A549 (cell line): Measurements from ENCODE around the gene NOTCH2.
"Not testable (repeated sequence)": the region's sequence is repeated elsewhere in the genome, so short reads cannot be mapped to it uniquely, and the experiment has no call there.

Experiments used
- BHLHE40 ChIP-seq: IDR thresholded peaks from 2 replicates; pipeline ENCODE4 v1.6.1; 2012; ENCODE audit warnings: low read depth, low read length, inconsistent platforms
- CEBPB ChIP-seq, 2 experiments: fragments of >200 bp in 1 of 2; sonication (Bioruptor Twin) in 1 of 2; formaldehyde crosslinking in 1 of 2; IDR thresholded peaks; 2 replicates each; pipeline ENCODE4 v1.6.1; 2012 to 2016
- CTCF ChIP-seq: fragments of >200 bp; sonication (Bioruptor Twin); formaldehyde crosslinking; IDR thresholded peaks from 3 replicates; pipeline ENCODE4 v1.5.1; 2016
- EP300 ChIP-seq, 2 experiments: fragments of >200 bp; sonication (Bioruptor Twin); formaldehyde crosslinking; IDR thresholded peaks; 2 replicates in 1 of 2; 3 replicates in 1 of 2; pipeline ENCODE4 v1.6.1; 2016 to 2017
- HOXA7 ChIP-seq: fragments of 250-450 bp; sonication (Bioruptor Pico); IDR thresholded peaks from 2 replicates; pipeline ENCODE4 v1.5.0; 2020; ENCODE audit warnings: mild to moderate bottlenecking, moderate library complexity
- POLR2A ChIP-seq: IDR thresholded peaks from 2 replicates; pipeline ENCODE4 v1.6.1; 2012; ENCODE audit warnings: mild to moderate bottlenecking, low read length
- POLR2AphosphoS2 ChIP-seq: conservative IDR thresholded peaks from 2 replicates; pipeline ENCODE4 v1.6.1; 2012; ENCODE audit warnings: low read length, improper control_type of control experiment, inconsistent platforms
- RAD21 ChIP-seq, 2 experiments: fragments of >200 bp in 1 of 2; sonication (Bioruptor Twin) in 1 of 2; formaldehyde crosslinking in 1 of 2; IDR thresholded peaks in 1 of 2; conservative IDR thresholded peaks in 1 of 2; 2 replicates in 1 of 2; 3 replicates in 1 of 2; pipeline ENCODE4 v1.6.1; 2012 to 2018; ENCODE audit warnings: inconsistent platforms in 1 of 2
- TFCP2L1 ChIP-seq: fragments of 250-450 bp; sonication (Bioruptor Pico); IDR thresholded peaks from 2 replicates; pipeline ENCODE4 v1.5.0; 2021; ENCODE audit warnings: mild to moderate bottlenecking

- not testable (repeated sequence) for TF ChIP-seq POLR2AphosphoS2; RAD21 (conservative IDR thresholded peaks at IDR 0.05 in 1 of 2, IDR thresholded peaks at IDR 0.05 in 1 of 2); CTCF; EP300 (IDR thresholded peaks at IDR 0.05); POLR2A; BHLHE40; HOXA7 (CRISPR knock-in tag); CEBPB (IDR thresholded peaks at IDR 0.05); TFCP2L1 (CRISPR knock-in tag)
Observed at GRCh38 chr1:120098986-120099759, 29.7 kb upstream of the NOTCH2 start.
